Stomach (tissue), 9 donors: ENCODE data around the gene PANK1. TPM values are rescaled to one million over a fixed set of nuclear protein-coding genes. Genes with fewer than 3 reads are reported as not detected.
"Not testable (repeated sequence)": the region's sequence is repeated elsewhere in the genome, so short reads cannot be mapped to it uniquely, and the experiment has no call there.

ENCODE experiments used
- DNase-seq, 2 donors: peaks; one replicate each; pipeline versions ENCODE4 v3.0.0 to v3.0.0-alpha.2; 2013 to 2019
- H3K27ac ChIP-seq, 5 donors: fragments of 200-600 bp in 4 of 5; sonication (generic) in 4 of 5; one replicate each; pipeline ENCODE4 v1.5.1; 2013 to 2019; ENCODE audit warnings: mild to moderate bottlenecking in 1 of 5, moderate library complexity in 1 of 5
- H3K27me3 ChIP-seq, 3 donors: fragments of 200-600 bp; sonication (generic); one replicate each; pipeline ENCODE4 v1.5.1; 2017 to 2019; ENCODE audit warnings: mixed run types in 1 of 3
- H3K36me3 ChIP-seq, 4 donors: fragments of 200-600 bp; sonication (generic); 1 replicate in 3 of 4; 2 replicates in 1 of 4; pipeline ENCODE4 v1.5.1; 2016 to 2019
- H3K4me1 ChIP-seq, 4 donors: fragments of 200-600 bp; sonication (generic); one replicate each; pipeline ENCODE4 v1.5.1; 2016 to 2019
- H3K4me3 ChIP-seq, 4 donors: fragments of 200-600 bp; sonication (generic) in 3 of 4; one replicate each; pipeline ENCODE4 v1.5.1; 2016 to 2019; ENCODE audit warnings: mild to moderate bottlenecking in 1 of 4
- H3K9me3 ChIP-seq, 4 donors: fragments of 200-600 bp; sonication (generic); one replicate each; pipeline ENCODE4 v1.5.1; 2016 to 2019
- CTCF ChIP-seq, 7 experiments: fragments of 450-650 bp in 4 of 7; fragments of 200-600 bp in 3 of 7; sonication (generic) in 3 of 7; IDR thresholded peaks; one replicate each; pipeline ENCODE4 v1.5.1; 2016 to 2019; ENCODE audit warnings: antibody characterized with exemption in 7 of 7, control low read depth in 2 of 7, mild to moderate bottlenecking in 1 of 7
- EP300 ChIP-seq: sonication (generic); formaldehyde crosslinking; IDR thresholded peaks from one replicate; pipeline ENCODE4 v1.6.1; 2017; ENCODE audit warnings: antibody characterized with exemption
- POLR2A ChIP-seq, 4 donors: fragments of 450-650 bp; IDR thresholded peaks; one replicate each; pipeline ENCODE4 v1.6.1; 2016; ENCODE audit warnings: antibody characterized with exemption in 4 of 4, control low read depth in 2 of 4, mild to moderate bottlenecking in 1 of 4, moderate library complexity in 1 of 4
- POLR2AphosphoS5 ChIP-seq, 3 donors: sonication (generic); formaldehyde crosslinking; IDR thresholded peaks; one replicate each; pipeline ENCODE4 v1.6.1; 2016; ENCODE audit warnings: antibody characterized with exemption in 3 of 3
- WGBS, 5 donors: extraction: QIAGEN DNeasy Blood & Tissue Kit in 3 of 5; methylation state at CpG; one replicate each; pipeline versions ENCODE4 v1.1.5 to v1.1.7; 2013 to 2018; 5-methylcytosine and 5-hydroxymethylcytosine counted together
- intact Hi-C: fragments of 100-400 bp; cut with DNase I; formaldehyde crosslinking; loops from one replicate; pipeline ENCODE4 v1.15.1; 2023; ENCODE audit warnings: low total_unique reads
- polyA plus RNA-seq, 3 donors: library from polyadenylated mRNA; stranded (reverse); fragments of 200-250 nt; gene quantifications; one replicate each; pipeline ENCODE4 v1.2.3, GENCODE V29; 2013
- total RNA-seq, 5 donors: library from RNA; depleted of rRNA; stranded (reverse); fragments of >200 nt; gene quantifications; one replicate each; pipeline versions ENCODE4 v1.1.0 to v1.2.3, GENCODE V29; 2014 to 2016
- donor health status: healthy with polysubstance abuse.
- donor health status: Bipolar disorder and iron deficiency.
- donor health status: healthy.

Gene PANK1
- total and polyA plus RNA-seq, 8 donors = 1.8 to 7.4 (median 4.6) TPM; not detected in 1

- Histone ChIP-seq H3K9me3 (peaks cover 5 to 22% (median 12%) of the 10 kb centered on the region in 4 donors), H3K4me3 (no peak overlapping the region), H3K4me1 (no peaks in the 10 kb centered on the region), H3K36me3 (no peaks in the 10 kb centered on the region), H3K27me3 (no peaks in the 10 kb centered on the region), H3K27ac (no peak overlapping the region)
- no peak for DNase-seq
- TF ChIP-seq POLR2AphosphoS5 (IDR thresholded peaks at IDR 0.05) = no peak
- no peak for TF ChIP-seq POLR2A (IDR thresholded peaks at IDR 0.05)
- no peak for TF ChIP-seq CTCF (IDR thresholded peaks at IDR 0.05)
- no peak for TF ChIP-seq EP300
- intact Hi-C loops = no loop called here
Observed at GRCh38 chr10:89622151-89622550, 22.9 kb downstream of the PANK1 start.

- WGBS, 5 donors = 81 to 92% (median 87%) methylated on average over 3 of the region's 3 CpGs
- Histone ChIP-seq H3K4me3 (no peak overlapping the region), H3K4me1 (no peaks in the 10 kb centered on the region), H3K9me3 (peaks cover 5 to 22% (median 12%) of the 10 kb centered on the region in 4 donors), H3K36me3 (no peaks in the 10 kb centered on the region), H3K27me3 (no peaks in the 10 kb centered on the region), H3K27ac (no peak overlapping the region)
- intact Hi-C loops = no loop called here
- DNase-seq = no peak
- TF ChIP-seq CTCF (IDR thresholded peaks at IDR 0.05) = no peak
- TF ChIP-seq EP300 = no peak
- TF ChIP-seq POLR2AphosphoS5 (IDR thresholded peaks at IDR 0.05) = no peak
- TF ChIP-seq POLR2A (IDR thresholded peaks at IDR 0.05) = no peak
Observed at GRCh38 chr10:89621438-89621837, 23.6 kb downstream of the PANK1 start.

GRCh38 chr10:89620296-89620695, 24.7 kb downstream of the PANK1 start:
- peaks cover 5 to 22% (median 12%) of the 10 kb centered on the region in 4 donors for H3K9me3 ChIP-seq
- WGBS, 5 donors = 81 to 96% (median 91%) methylated on average over 6 of the region's 6 CpGs
- intact Hi-C loops, H3K27me3 ChIP-seq, H3K36me3 ChIP-seq, H3K4me3 ChIP-seq, H3K27ac ChIP-seq, DNase-seq, H3K4me1 ChIP-seq: not testable (repeated sequence)

- TF ChIP-seq POLR2AphosphoS5 (IDR thresholded peaks at IDR 0.05) = no peak
- no peak for TF ChIP-seq POLR2A (IDR thresholded peaks at IDR 0.05)
- TF ChIP-seq CTCF (IDR thresholded peaks at IDR 0.05) = no peak
- no peak for TF ChIP-seq EP300
- no peak for DNase-seq
- H3K27me3 ChIP-seq = no peaks in the 10 kb centered on the region
- H3K4me3 ChIP-seq = no peak overlapping the region
- H3K9me3 ChIP-seq = peaks cover 5 to 19% (median 12%) of the 10 kb centered on the region in 4 donors
- peaks cover 0 to 8% (median 4%) of the 10 kb centered on the region in 4 donors for H3K36me3 ChIP-seq
- H3K4me1 ChIP-seq = no peaks in the 10 kb centered on the region
- WGBS, 5 donors = 36 to 56% (median 48%) methylated on average over 1 of the region's 1 CpG
- intact Hi-C loops = no loop called here
- no peak overlapping the region for H3K27ac ChIP-seq
Observed at GRCh38 chr10:89615824-89616223, 29.2 kb downstream of the PANK1 start.

GRCh38 chr10:89615112-89615511, 29.9 kb downstream of the PANK1 start:
- Histone ChIP-seq H3K9me3 (peaks cover 1 to 11% (median 6%) of the 10 kb centered on the region in 4 donors), H3K4me3 (no peak overlapping the region), H3K27me3 (no peaks in the 10 kb centered on the region), H3K4me1 (no peaks in the 10 kb centered on the region), H3K27ac (no peak overlapping the region), H3K36me3 (peaks cover 0 to 13% (median 4%) of the 10 kb centered on the region in 4 donors)
- no peak for TF ChIP-seq EP300
- no peak for TF ChIP-seq POLR2A (IDR thresholded peaks at IDR 0.05)
- TF ChIP-seq POLR2AphosphoS5 (IDR thresholded peaks at IDR 0.05) = no peak
- TF ChIP-seq CTCF (IDR thresholded peaks at IDR 0.05) = no peak
- intact Hi-C loops = no loop called here
- 86 to 91% (median 88%) methylated on average over 3 of the region's 3 CpGs for WGBS, 5 donors
- DNase-seq = no peak
